DMS153 treated with DMSO at 0.1 percent for 48 hours (cell line): ENCODE results near the gene BYSL.

Experiments used
- DNase-seq: peaks from one replicate; lab custom pipeline; 2025; ENCODE audit not compliant: unreplicated experiment; lab: John Stamatoyannopoulos, UW

BYSL gene

DNA sequence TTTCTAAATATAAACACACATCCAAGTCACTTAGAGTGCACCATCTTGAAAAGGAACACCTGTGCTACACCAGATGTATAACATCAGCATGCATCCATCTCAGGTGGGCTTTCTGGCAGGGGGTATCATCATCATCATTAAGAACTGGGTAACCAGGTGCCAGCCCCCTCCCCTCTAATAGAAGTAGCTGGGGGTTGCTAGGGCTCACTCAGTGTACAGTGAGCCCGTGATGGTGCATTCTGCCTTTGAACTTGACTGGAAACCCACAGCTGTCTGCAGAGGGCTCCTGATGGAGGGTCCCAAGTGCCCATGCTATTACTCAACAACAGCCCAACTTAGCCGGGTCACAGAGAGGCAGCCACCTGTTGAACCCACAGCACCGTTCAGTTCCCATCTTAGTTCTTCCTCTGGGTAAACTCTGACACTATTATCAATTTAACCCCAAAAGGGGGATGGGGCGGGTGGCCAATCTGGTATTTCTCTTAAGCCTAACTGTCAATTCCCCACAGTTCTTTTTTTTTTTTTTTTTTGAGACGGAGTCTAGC lies 53.1 kb downstream of the BYSL start:
- DNase-seq: no peak

DNA sequence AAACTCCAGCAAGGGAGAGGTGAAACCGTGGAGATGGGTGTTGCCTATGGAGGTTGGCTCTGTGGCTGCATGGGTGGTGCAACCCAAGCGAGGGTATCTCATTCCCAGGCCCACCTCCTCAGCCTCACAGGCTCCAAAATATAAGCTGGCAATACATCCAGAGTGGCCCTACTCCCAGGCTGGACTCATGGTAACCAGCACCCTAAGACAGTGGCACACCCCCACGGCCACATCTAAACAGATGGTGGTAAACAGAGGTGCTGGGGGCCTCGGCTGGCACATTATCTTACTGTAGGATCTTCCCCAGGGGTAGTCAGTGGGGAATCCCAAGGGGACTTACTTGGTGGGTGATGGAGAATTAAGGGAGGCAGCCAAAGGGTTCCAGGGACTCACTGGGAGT lies 54.0 kb downstream of the BYSL start:
- no peak for DNase-seq

DNA sequence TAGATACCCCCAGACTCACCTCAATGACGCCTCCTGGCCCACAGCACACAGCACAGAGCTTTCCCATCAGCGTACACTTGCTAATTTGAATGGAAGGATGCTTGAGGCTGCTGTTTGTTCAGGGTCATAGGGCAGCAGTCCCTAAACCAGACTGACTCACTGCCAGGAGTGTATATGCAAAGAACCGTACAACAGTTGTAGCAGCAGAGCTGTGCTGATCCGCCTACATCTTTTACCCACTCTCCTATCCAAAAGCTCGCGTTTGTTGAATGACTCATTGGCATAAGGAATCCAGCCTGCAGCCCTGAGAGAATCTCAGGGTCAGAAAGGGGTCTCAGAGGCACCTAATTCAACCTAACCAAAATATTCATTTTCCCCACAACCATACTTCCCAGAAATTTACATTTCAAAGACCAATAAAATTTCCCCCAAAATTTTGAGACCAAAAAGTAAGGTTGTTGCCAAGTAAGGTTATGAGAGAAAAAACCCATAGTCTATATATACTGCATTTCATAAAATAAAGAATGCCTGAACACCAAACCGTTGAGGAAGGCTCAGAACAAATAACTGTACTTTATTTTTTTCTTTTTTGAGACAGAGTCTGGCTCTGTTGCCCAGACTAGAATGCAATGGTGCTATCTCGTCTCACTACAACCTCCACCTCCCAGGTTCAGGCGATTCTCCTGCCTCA lies 55.6 kb downstream of the BYSL start:
- DNase-seq: no peak
